HG03108 (cell line): Measurements from ENCODE around the gene DGKB.

Source experiments
- ATAC-seq: cut with Tn5 transposase; IDR thresholded peaks from one replicate; pipeline ENCODE4 v1.9.1; 2021; ENCODE audit warnings: moderate library complexity; ENCODE audit not compliant: unreplicated experiment

DGKB gene

DNA sequence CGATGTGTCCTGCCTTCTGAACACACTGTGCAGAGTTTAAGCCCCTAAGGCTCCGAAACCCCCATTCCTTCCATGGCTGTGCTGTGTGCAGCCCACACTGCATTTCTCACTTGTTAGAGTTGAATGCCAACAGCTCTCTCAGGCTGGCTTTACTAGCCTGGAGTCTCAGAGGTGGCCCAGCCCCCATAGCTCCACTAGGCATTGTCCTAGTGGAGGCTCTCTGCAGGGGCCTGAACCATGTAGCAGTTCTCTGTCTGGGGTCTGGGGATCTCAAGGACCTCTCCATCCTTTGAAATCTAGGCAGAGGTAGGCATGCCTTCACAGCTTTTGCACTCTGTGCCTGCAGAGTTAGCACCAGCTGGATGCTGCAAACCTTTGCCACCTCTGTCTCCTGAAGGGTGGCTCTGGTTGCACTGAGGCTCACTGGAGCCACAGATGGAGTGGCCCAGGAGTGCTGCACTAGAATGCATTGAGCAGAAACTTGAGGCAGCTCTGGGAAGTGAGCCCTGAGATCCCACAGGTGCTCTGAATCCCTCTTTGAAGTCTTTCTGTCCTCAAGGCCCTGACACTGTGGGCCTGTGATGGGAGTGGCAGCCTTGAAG, 301.7 kb downstream of the DGKB start:
- no peak for ATAC-seq

DNA sequence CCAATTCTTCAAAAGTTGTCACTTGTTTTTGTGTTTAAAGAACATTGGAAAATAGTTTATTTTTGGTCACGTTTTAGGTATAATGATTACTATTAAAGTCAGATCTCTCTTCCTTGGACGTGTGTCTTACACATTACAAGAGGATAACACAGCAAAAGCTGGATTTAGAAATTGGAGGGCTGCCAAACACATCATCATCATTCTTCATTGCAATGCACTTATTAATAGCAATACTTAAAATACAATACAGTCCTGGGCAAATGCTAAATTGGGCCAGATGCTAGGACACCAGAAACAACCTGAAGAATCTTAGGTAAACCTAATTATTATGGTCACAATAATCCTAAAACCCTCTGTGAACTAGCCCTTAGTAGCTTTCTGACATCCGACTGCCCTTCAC, 303.6 kb downstream of the DGKB start:
- ATAC-seq, result no peak

DNA sequence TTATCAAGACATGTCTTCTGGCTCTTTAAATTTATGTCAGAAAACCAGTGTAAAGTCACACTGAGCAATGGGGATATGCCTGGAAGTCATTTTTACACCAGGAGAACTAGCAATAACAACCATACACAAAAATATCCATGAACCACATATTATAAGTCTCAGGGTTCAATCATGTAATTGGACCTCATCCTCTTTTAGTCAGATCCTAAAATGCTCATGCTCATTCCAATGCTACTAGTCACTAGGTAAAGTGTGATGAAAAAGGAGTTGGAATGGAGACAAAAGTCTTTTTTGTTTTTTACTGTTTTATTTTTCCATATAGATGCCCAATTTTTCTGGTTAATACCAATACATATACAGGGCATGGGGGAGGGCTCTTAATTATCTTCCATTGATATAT, 306.1 kb downstream of the DGKB start:
- no peak for ATAC-seq

DNA sequence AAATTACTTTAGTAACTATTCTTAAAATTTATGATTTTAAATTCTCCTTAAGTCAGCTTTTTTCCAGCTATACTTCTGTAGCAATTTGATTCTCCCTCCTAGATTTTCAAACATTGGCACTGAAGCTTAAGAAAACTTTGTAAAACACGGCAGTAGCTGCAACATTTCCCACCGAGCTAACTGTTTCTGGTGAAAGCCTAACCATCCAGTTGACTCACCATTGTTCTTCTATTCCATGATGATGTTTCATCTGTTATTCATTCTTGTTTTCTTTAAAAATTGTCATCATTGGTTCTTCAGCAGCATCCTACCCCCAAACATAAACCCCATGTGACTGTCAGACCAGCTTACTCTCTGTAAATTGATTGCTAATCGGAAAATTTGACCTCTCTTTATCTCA, 312.3 kb downstream of the DGKB start:
- no peak for ATAC-seq

DNA sequence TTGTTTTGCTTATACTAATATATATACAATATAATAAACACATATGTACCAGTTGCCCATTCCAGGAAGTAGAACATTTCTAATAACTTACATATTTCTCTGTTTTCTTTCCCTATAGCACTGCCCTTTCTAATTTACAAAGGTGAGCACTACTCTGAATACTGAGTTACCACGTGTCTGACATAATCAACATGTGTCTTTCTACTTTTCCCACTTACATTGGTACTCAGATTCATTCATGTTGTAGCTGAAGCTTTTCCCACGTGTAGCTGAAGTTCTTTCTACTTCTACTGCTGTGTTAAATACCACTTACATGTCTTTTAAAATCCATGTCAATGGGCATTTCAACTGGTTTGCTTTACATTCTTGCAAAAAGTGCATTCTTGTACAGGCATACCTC, 317.3 kb downstream of the DGKB start:
- no peak for ATAC-seq

DNA sequence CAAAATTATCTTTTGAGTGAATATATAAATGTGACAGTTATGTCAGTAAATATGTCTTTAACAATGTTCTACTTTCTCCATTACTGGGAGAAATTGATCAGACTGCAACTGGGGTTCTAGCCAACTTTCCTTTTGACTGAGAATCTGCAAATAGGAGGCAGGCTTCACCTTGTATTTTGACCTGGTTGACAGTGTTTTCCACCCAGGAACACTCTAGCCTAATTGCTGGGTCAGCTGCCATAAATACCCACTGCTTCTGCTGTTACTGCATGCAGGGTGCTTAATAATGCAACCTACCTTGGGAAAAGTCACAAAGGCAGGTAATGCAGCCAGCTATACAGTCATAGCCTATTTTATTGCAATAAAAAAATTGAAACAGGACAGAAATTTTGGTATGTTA, 319.0 kb downstream of the DGKB start:
- no peak for ATAC-seq

DNA sequence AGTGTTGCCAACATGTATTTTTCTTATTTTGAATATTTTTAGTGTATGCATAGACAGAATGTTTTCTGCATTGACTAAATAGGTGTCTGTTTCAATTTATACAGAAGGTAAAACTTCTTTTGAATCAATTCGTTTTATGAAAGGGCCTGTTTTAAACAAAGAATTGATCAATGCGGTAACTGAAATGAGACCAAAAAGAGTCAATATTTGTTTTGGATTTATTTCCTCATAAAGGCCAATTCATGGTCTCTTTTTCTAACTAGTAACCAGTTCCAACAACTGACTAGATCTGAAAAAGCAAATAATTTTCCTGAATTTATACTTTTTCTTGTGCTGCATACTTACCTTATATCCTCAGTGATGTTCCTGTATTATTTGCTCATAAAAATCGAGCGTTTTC, 320.5 kb downstream of the DGKB start:
- no peak for ATAC-seq

DNA sequence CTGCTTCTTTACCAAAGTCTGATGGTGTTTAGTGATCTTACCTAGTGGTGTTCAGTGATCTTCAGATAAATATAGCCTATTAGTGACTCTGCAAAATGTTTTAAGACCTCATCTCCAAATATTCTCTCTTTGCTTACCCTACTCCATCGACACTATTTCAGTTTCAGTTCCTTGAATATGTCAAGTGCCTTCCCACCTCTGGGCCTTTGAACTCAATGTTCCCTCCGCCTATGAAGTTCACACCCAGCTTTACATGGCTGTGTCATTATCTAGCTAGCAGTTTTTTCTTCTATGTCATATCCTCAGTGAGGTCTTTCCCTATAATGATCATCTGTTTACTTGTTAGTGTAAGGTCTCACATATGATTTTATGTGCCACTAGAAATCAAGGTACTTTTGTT, 322.6 kb downstream of the DGKB start:
- ATAC-seq, result no peak

DNA sequence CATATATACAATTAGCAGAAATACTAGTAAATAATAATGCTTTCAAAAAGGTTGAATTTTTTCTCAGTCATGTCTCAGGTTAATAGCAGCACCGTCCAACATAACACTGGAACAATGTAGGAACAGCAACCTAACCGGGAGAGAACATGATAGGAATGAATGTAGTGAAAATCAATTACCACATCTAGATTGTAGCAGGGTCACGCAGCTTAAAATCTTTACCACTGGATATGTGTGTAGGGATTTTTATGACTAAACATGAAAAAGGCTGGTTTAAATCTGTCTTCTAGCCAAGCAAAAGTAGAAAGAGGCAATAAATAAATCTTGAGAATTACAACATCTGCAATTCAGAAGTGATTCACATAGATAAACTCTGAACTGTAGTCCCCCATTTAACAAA, 326.0 kb downstream of the DGKB start:
- ATAC-seq, result no peak

DNA sequence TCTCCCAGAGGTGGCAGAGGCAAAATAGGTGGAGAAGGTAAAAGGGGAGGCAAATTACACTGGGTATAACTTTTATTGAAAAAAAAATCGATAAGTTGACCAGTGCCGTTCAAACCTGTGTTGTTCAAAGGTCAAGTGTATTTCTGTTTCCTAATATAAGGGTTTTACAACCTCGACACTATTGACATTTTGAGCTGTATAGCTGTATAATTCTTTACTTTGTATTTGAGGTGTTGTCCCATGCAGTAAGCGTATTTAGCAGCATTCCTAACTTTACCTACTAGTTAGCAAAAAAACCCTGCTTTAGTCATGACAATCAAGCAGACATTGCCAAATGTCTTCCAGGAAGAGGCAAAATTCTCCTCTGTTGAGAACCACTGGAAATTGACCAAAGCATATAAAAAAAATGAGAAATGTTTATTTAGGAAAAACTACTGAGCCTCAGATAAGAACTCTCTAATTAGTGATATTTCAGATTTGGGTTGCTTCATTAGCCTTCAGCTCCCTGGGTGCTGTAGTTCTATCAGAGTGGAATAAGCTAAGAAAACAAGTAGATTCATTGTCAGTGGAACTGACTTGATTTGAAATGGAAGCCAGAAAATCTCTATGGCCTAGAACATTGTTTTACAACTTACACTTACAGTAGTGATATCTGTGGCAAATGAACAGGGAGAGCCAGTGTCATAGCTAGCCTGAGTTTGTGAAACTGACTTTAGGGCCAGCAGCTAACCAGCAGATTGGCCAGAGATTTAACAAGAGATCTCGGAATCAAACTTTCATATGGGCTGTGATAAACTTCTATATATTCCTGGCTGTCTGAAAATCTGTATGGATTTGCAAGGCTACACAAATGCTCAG, 331.6 kb downstream of the DGKB start:
- no peak for ATAC-seq

DNA sequence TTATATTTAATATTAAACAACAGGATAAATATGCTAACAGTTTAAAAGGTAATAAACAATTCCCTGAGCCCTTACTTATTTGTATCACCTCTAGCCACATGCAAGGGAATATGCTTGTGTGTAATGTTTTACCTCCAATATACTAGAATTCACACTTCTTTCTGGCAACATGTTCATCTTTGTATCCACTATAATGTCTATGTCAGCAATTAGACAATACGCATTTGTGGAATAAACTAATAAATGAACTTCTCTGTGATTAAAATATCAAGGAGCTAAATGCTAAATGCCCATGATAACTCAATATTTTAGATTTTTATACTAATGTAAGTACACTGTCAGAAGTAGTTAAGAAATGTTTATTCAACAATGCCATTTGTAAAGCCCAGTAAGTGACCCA, 350.5 kb downstream of the DGKB start:
- ATAC-seq, result no peak

DNA sequence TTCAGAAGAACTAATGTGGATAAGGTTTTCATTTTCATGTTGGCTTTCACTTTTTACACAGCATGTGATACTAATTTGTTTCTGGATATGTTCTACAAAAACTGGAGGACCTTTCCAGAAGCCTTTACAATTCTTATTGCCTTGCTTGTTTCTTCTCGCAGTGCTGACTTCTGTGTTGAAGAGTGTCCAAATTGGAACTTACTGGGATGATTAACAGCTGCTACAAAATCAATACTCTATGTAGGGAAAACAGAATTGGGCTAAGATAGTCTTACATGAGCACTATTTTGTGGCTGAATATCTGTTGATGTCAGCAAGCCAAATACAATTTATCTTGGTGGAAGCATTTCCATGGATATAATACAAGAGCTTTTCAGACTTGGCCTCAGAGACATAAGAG, 351.2 kb downstream of the DGKB start:
- no peak for ATAC-seq

DNA sequence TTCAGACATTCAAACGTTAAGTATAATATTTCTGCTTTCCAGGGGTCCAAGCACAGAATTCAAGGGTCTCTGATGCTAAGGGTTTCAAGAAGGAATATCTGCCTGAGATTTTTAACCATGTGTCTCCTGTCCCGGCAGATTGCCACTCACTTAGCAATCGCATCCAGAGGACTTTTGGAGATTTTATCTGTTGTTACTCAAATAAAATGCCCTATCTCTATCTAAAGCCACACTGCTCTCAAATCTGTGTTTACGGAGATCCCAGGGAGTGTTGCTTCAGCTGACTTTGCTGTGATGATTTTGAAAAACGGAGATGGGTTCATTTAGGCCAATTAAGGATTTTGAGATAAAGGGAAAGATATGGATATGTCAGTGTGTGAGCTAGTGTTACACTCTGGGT, 359.9 kb downstream of the DGKB start:
- ATAC-seq, result no peak

DNA sequence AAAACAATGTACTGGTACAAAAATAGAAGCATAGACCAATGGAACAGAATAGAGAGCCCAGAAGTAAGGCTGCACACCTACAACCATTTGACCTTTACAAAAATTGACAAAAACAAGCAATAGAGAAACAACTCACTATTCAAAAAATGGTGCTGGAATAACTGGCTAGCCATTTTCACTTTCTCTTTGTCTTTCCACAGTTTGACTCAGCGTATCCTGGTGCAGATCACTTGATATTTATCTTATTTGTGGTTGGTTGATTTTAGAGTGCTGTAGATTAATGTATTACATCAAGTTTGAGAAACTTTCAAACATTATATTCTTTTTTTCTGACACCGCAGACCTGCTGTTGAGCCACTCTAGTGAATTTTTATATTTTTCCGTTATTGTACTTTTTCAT, 381.4 kb downstream of the DGKB start:
- no peak for ATAC-seq

DNA sequence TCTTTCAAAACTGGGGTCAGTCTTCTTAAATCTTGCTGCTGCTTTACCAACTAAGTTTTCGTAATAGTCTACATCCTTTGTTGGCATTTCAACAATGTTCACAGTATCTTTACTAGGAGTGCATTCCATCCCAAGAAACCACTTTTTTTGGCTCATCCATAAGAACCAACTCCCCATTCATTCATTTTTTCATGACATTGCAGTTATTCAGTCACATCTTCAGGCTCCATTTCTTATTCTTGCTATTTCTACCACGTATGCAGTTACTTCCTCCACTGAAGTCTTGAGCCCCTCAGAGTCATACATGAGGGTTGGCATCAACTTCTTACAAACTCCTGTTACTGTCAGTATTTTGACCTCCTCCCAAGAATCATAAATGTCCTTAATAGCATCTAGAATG, 392.3 kb downstream of the DGKB start:
- ATAC-seq, result no peak

DNA sequence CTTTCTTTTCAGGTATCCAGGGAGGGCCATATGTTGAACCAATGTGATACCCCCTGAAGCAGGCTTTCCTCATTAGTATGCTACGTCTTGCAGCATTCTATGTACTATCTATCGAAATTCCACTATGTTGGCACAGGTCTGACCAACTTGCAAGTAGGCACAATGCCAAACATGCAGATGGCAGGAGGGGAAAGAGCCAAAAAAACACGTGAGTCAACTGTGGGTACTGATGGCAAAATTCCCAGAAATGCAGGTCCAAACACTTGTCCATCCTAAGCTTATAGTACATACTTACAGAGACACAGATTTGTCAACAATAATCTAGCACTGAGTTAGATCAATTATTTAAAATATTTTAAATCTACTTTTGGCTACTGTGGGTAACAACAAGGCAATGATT, 394.9 kb downstream of the DGKB start:
- ATAC-seq, result no peak

DNA sequence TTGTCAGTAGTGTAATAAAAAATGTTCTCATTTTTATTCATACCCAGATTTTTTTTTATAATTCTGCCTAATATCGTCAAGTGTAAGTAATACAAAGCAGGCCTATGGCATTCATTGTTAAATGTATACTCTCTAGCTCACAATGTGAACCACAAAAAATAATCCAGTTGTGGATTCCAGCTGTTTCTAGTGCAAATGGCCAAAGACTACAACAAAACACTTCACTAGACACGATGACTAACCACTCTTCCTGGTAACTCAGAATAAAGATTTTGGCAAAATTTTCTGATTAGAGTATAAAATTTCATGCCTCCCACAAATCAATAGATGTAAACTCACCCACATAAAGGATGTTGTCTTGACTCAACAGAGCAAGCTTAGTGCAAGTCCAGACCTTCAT, 396.6 kb downstream of the DGKB start:
- ATAC-seq, result no peak

DNA sequence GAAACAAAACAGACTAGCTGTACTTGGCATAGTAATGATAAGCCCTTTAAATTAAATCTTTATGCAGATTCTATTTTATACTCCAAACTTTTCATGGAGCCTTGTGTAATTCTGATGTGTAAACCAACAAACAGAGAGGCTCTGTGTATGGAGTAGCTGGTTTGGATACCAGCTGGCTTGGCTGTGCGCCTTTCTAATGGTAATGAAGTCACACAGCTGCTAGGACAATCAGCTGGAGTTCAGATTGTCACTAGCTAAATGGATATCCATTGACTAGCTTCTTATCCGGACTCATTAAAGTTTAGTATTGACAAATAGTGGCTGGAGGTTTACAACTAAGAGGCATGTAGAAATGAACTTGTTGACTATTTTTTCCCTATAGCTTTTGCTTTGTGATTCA, 398.4 kb downstream of the DGKB start:
- ATAC-seq, result no peak

DNA sequence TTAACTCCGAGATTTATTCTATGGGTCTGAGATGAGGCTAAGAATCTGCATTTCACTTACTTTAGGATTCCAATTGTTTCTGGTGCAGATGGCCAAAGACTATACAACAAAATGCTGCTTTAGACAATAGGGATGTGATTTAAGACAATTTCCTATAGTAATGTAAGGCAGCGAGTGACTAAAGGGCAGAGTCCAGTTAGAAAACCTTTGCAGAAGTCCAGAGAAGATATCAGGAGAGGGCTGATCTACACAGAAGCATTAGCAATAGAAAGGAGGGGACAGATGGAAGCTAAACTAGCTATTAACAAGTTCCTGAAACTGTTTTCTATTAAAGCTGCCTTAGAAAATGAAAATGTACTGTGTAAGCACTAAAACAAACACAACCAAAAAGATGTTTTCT, 398.9 kb downstream of the DGKB start:
- no peak for ATAC-seq

DNA sequence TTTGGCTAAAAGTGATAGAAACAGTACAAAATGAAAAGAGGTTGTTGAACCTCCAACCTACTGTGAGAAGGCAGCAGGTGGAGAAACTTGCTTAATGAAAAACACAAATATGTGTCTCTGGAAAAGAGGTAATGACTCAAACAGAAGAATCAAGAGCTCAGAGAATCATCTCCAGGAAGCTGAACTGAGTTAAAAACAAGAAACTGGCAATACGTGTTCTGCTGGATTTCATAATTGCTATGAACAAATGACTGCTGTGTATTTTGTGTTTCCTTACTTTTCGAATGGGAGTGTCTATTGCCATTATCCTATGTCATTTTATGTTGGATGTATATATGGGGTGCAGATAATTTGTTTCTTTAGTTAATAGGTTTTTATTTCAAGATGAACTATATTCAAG, 401.1 kb downstream of the DGKB start:
- ATAC-seq, result no peak

DNA sequence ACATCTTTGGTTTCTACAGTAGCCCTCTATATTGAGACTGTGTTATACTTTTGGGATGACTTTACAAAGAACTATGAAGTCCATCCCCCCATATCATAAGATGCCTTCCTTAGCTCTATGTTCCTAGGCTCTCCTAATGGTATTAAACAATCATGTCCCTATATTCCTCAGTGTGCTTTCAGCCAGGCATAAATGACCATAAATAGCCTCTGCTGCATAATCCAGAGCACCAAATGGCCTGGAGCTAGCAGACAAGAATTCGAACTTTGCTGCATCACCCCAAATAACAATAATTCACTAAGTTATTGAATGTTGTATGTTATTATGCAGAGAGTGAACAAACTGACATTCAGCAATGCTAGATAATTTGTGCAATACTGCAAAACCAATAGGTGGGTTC, 405.2 kb downstream of the DGKB start:
- ATAC-seq, result no peak

DNA sequence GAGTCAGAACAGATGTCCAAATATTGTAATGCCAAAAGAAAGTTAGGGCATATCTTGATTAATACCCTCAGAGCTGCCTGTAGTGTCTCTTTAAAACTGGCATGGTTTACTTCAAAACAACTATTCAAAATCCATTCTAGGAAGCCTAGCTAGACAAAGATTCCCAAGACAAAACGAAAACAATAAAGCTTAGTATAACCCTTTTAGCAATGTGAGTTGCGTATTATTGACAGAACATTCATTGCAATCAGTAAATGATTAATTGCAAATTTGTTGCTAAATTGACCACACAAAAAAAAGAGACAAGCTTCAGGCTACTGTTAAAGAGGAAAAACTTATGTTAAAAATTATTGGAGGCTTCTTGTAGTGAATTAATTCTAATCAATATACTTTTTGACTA, 406.9 kb downstream of the DGKB start:
- ATAC-seq, result no peak
